Mesodermal cell (in vitro differentiated cells): ENCODE results near the gene KLRC3.

Experiments
- H3K27ac ChIP-seq: 2 replicates; pipeline ENCODE4 v1.7.0; 2013; ENCODE audit warnings: mild to moderate bottlenecking, low read depth, low read length, moderate library complexity; ENCODE audit not compliant: severe bottlenecking
- H3K36me3 ChIP-seq: 2 replicates; pipeline ENCODE4 v1.7.1; 2013; ENCODE audit warnings: mild to moderate bottlenecking, low read length, moderate library complexity; ENCODE audit not compliant: control insufficient read depth, insufficient read depth
- H3K4me1 ChIP-seq: one replicate; pipeline ENCODE4 v1.7.1; 2013; ENCODE audit warnings: mild to moderate bottlenecking, low read length; ENCODE audit not compliant: insufficient read depth, control insufficient read depth, poor library complexity, severe bottlenecking
- H3K4me3 ChIP-seq: 2 replicates; pipeline ENCODE4 v1.7.0; 2013; ENCODE audit warnings: low read length, control low read depth, mild to moderate bottlenecking; ENCODE audit not compliant: insufficient read depth, poor library complexity, severe bottlenecking; ENCODE audit errors: extremely low read depth
- H3K9me3 ChIP-seq: 2 replicates; pipeline ENCODE4 v1.7.1; 2013; ENCODE audit warnings: mild to moderate bottlenecking, low read length, moderate library complexity; ENCODE audit not compliant: control insufficient read depth
- WGBS, 2 experiments: methylation state at CpG; one replicate each; pipeline ENCODE4 v1.1.5; 2013; ENCODE audit warnings: missing lambda C conversion rate in 2 of 2; ENCODE audit not compliant: insufficient coverage in 2 of 2; 5-methylcytosine and 5-hydroxymethylcytosine counted together

Gene KLRC3

DNA sequence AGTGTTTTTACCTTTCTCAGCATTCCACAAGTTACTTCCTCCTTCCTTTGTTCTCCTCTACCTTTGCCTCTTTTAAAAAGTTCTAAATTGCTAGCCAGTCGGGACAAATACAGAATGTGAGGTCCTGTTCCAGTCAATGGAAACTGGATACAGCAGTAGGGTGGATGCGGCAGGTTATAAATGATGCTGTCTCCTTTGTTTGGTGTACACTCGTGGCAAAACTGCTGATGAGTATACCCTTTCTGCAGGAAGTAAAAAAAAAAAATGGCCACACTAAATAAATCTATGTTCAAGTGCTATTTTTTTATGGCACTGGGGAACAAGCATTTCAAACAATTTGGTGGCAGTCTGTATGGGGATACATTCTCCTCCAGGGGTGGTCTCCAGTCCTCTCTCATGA lies 58.1 kb downstream of the KLRC3 start:
- H3K4me3 ChIP-seq, result no peak overlapping the region
- no peak overlapping the region for H3K27ac ChIP-seq
- H3K9me3 ChIP-seq, result peaks cover 6% of the 10 kb centered on the region
- peaks cover 25% of the 10 kb centered on the region for H3K4me1 ChIP-seq
- no peaks in the 10 kb centered on the region for H3K36me3 ChIP-seq
- 86 to 100% methylated on average over 1 of the region's 3 CpGs for WGBS, 2 experiments
